Inferior parietal cortex (tissue), 1 donor: Measurements from ENCODE around the gene INTS6.

Source experiments
- DNase-seq: peaks from one replicate; pipeline ENCODE4 v3.0.0-alpha.2; 2016; ENCODE audit errors: extremely low spot score

Gene INTS6

GRCh38 chr13:51405176-51405575 lies 47.7 kb downstream of the INTS6 start:
- no peak for DNase-seq

- peak; percentile 31 for DNase-seq
These were observed 55.4 kb downstream of the INTS6 start for GRCh38 chr13:51397262-51397941.

GRCh38 chr13:51396352-51396751 lies 56.5 kb downstream of the INTS6 start:
- no peak for DNase-seq

DNA sequence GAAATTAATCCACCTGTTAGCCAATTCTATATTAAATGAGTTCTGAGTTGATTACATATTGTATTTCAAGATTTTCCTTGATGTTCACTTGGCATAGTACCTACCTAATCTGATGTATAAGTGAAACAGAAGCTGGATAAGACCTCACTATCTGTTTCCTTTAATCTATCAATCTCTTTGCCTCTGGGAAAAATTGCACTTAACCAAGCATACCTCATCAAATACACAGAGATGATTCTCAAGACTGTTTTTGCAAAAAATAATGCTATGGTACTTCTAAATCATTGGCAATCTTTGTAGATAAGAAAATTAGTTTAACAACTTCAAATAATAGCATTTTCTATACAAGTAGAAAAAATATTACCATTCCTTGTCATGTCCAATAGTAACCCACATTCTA lies 58.1 kb downstream of the INTS6 start:
- no peak for DNase-seq

DNA sequence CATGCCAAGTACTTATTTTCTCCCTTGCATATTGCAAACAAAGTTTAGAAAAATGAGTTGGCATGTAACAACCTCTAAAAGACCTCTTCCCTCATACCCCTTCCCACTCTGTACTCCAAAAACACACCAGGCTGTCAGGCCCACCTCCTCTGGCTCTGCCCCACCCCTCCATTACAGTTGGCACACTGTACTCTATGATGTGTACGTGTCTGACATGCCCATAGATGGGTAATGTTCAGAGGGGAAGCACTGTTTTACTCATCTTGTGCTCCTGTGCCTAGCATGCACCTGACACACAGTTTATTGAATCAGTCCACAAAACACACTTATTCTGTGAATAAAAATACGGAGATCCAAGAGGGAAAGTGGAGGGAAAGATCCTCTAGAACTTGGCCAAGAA lies 67.7 kb downstream of the INTS6 start:
- DNase-seq: no peak

GRCh38 chr13:51380269-51380668 lies 72.6 kb downstream of the INTS6 start:
- DNase-seq: no peak

DNA sequence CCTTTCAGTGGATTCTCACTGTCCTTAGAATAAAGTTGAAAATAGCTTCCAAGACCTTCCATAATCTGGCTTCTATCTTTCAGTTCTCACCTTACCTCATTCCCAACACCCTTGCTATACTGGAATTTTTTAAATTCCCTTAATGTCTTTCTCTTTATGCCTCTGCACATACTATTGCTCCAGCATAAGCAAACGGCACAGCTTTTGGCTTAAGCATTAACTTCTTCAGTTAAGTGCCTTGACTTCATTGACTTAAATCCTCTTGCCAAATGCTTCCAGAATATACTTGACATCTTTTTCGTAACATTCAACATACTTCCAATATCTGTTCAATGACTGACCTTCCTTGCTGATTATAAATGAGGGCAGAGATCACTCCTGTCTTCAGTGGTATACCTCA lies 79.4 kb downstream of the INTS6 start:
- no peak for DNase-seq

- no peak for DNase-seq
These were observed 81.0 kb downstream of the INTS6 start for GRCh38 chr13:51371768-51372399.

DNA sequence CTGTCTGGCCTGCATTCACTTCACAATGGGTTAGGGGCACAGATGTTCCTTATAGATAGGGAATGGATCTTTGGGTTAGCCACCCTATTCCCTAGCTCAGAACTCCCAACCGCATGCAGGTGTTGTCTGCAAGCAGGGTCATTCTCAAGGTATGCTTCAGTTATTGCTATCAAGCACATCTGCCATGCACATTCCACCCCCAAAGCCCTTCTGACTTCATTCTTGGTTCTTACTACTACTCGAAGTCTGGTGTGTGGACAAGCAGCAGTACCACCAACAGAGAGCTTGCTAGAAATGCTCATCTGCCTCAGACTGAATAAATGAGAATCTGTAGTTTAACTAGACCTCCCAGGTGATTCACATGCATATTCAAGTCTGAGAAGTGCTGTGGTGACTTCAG lies 82.0 kb downstream of the INTS6 start:
- no peak for DNase-seq

- no peak for DNase-seq
These were observed 82.7 kb downstream of the INTS6 start for GRCh38 chr13:51370116-51370515.

DNA sequence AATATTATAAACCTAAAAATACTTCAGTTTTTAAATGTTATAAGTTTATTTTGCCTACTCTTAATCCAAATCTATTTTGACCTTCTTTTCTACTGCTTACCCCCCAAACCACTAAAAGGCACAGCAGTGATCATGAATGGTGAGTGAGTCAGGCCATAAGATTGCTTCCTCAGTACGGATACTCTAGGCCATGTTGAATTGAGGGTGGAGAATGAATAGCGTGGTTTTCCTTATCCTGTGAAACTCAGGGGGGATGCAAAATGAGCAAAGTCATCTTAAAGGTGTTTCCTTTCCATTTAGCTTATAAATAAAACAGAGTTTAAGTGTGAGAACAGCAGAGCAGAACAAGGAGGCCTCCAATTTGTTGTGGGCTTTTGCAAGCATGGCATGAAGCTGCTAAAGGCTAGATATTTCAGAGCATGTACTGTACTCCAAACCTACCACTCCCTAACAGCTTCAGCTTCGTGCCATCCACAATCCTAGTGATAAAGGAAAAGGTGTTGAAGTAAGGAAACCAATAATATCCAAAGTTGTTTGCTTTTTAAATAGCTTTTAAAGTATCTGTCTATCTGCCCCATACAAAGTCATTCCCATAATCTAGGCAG lies 88.3 kb downstream of the INTS6 start:
- DNase-seq: no peak

DNA sequence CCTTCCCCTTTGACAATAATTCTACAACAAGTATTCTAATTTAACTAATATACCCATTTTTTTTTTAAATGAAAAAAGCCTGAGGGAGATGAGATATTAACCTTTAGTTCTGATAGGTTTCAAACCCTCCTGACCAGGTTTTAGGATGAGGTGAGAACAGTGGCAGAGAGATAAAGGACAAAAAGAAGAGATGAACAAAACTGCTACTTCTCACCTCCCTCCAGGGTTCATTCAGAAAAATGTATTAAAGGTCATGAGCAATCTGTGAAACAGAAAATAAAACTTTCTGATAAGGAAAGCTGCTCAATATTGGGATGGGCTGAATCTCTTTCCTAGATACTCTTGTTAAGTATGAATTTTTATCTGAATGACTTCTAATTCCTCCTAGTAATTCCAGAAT lies 89.2 kb downstream of the INTS6 start:
- no peak for DNase-seq

- DNase-seq: no peak
These were observed 91.7 kb downstream of the INTS6 start for GRCh38 chr13:51361106-51361505.

- no peak for DNase-seq
These were observed 92.3 kb downstream of the INTS6 start for GRCh38 chr13:51360489-51360888.

DNA sequence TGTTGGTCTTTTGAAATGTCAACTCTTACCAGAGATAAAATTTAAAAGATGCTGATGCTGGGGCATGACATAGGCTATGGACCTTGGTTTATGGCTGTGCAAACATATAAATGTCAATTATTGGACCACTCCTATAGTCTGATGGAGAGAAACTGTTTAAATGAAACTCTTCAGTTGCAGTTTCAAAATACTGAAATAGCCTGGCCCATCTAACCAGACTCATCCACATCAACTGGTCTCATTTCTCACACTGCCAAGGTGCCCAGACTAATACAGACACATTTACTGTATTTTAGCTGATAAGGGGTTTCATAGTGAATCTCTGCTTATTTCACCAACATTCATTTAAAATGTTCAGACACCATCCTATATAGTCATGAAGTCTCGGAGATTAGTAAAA lies 93.5 kb downstream of the INTS6 start:
- DNase-seq: no peak

GRCh38 chr13:51357928-51358595 lies 94.8 kb downstream of the INTS6 start:
- DNase-seq: peak; percentile 36

DNA sequence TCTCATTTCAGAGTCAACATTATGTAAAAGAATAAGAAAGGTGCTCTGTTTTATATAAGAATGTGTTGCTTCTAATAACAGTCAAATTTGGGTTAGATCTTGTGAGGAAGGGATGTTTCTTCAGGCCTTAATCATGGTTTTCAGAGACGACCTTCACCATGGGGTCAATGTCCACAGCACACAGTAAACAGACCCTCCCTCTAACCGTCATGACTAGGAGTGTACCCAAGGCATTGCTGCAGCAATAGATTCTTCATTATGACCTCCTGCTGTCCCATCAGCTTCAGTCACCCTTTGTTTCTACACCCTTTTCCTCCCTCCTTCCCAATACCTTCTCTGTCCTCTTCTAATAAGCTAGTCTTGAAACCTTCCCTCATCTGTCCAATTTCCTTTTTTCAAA lies 97.6 kb downstream of the INTS6 start:
- DNase-seq: no peak

- no peak for DNase-seq
These were observed 103.8 kb downstream of the INTS6 start for GRCh38 chr13:51349016-51349415.

DNA sequence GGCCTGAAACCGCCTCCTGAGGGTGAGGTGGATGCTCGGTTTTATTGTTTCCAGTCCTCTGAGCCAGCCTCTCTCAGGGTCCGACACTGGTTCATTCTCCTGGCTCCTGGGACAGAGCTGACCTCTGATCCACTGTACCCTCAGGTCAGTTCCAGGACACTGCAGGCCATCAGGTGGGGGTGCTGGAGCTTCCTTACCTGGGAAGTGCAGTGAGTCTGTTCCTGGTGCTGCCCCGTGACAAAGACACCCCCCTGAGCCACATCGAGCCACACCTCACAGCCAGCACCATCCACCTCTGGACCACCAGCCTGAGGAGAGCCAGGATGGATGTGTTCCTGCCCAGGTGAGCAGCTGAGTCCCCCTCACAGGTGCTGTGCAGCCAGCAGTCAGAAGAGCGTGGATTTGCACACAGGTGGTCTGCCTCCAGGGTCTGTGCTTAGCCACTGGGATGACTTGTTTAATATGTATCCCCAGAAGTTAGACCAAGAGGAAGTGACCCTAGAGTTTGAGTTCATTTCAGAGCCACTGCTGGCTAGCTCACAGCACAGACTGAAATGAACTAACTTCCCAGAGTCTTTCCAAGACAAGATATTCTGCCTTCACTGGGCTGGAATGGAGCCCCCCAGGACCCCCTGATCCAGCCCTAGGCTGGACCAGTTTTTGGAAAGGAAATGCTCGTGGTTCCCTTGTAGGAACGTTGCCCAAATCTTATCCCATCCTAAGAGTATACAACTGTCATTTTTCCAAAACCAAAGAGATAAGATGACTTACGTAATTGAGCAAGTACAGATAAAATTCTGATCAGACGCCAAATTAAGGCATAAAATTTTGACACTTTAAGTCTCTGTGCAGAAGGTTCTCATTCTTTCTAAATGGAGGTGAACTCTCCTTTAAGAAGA lies 104.5 kb downstream of the INTS6 start:
- DNase-seq: no peak

GRCh38 chr13:51347099-51347498 lies 105.7 kb downstream of the INTS6 start:
- DNase-seq: no peak

DNA sequence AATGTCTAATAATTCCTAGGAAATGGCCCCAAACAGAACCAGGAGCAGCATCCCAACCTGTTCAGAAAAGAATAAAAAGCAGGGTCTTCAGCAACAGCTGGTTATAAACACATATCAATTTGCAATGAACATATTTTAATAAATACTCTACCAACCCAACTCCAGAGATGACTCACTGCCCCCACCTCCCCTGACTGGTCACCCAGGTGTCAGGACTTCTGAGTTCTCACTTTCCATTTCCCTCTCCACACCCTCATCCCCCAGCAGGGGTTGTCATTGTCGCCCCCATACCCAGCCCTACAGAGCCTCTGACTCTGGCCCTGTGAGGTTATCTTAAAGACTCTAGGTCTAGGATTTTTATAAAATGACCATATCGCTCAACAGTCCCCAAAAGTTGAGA lies 106.4 kb downstream of the INTS6 start:
- DNase-seq: no peak

DNA sequence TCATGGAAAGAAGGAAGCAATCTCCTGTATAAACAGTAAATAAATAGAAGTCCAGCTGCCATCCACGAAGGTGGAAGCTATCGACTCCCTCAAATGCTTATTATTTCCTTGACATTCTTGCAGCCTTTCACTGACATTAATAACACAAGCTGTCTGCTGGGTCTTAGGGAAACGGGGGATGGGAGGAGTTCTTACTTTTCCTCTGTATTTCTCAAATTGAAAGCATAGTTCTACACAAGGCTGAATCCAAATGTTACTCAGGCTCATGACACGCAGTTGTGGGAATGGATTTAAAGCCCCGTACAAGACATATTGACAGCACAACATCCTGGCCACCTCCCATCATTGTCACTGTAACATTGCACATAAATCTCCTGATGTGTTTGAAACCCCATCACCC lies 109.4 kb downstream of the INTS6 start:
- DNase-seq: no peak
